ENCODE results near the gene LHX2.

Gene LHX2

DNA sequence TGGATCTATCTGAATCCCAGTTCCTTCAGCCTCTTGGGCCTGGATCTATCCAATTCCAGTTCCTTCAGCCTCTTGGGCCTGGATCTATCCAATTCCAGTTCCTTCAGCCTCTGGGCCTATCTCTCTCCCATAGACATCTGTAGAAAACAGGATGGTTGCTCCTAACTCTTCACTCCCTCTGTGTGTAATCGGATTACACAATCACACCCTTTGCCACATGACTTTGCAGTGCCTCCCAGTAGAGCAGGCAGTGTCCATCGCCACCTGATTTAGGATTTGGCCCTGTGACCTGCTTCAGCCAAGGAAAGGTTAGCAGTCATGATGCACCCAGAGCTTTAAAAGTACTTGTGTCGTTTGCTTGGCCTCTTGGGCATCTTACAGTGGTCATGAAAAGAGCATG lies 56.7 kb downstream of the LHX2 start:
- Histone ChIP-seq H3K36me3 (ENCODE audit: control insufficient read depth in 2 of 2, insufficient read depth in 2 of 2, low read length in 2 of 2) (no peaks in the 10 kb centered on the region), H3K4me1 (ENCODE audit: control insufficient read depth, insufficient read depth, low read length) (no peaks in the 10 kb centered on the region), H3K9ac (ENCODE audit: low read length in 2 of 2) (no peak overlapping the region), H3K4me3 (ENCODE audit: low read length in 2 of 2) (no peak overlapping the region), H3K27ac (ENCODE audit: low read length) (no peak overlapping the region), H3K9me3 (ENCODE audit: control insufficient read depth in 2 of 2, low read length in 2 of 2) (peaks cover 5 to 7% of the 10 kb centered on the region in 2 donors), H3K27me3 (ENCODE audit: control insufficient read depth in 1 of 2, insufficient read depth in 2 of 2, low read length in 2 of 2) (peaks cover 2 to 4% of the 10 kb centered on the region in 2 donors)

GRCh38 chr9:124074746-124075145 lies 63.2 kb downstream of the LHX2 start:
- Histone ChIP-seq H3K9me3 (ENCODE audit: control insufficient read depth in 2 of 2, low read length in 2 of 2) (peaks cover 0 to 5% of the 10 kb centered on the region in 2 donors), H3K4me3 (ENCODE audit: low read length in 2 of 2) (no peak overlapping the region), H3K4me1 (ENCODE audit: control insufficient read depth, insufficient read depth, low read length) (no peaks in the 10 kb centered on the region), H3K9ac (ENCODE audit: low read length in 2 of 2) (no peak overlapping the region), H3K27me3 (ENCODE audit: control insufficient read depth in 1 of 2, insufficient read depth in 2 of 2, low read length in 2 of 2) (peaks cover 2 to 4% of the 10 kb centered on the region in 2 donors), H3K36me3 (ENCODE audit: control insufficient read depth in 2 of 2, insufficient read depth in 2 of 2, low read length in 2 of 2) (no peaks in the 10 kb centered on the region), H3K27ac (ENCODE audit: low read length) (no peak overlapping the region)

GRCh38 chr9:124075761-124076160 lies 64.2 kb downstream of the LHX2 start:
- Histone ChIP-seq H3K4me3 (ENCODE audit: low read length in 2 of 2) (no peak overlapping the region), H3K27me3 (ENCODE audit: control insufficient read depth in 1 of 2, insufficient read depth in 2 of 2, low read length in 2 of 2) (peaks cover 2 to 4% of the 10 kb centered on the region in 2 donors), H3K36me3 (ENCODE audit: control insufficient read depth in 2 of 2, insufficient read depth in 2 of 2, low read length in 2 of 2) (no peaks in the 10 kb centered on the region), H3K9me3 (ENCODE audit: control insufficient read depth in 2 of 2, low read length in 2 of 2) (peaks cover 0 to 2% of the 10 kb centered on the region in 2 donors), H3K27ac (ENCODE audit: low read length) (no peak overlapping the region), H3K4me1 (ENCODE audit: control insufficient read depth, insufficient read depth, low read length) (no peaks in the 10 kb centered on the region), H3K9ac (ENCODE audit: low read length in 2 of 2) (no peak overlapping the region)

DNA sequence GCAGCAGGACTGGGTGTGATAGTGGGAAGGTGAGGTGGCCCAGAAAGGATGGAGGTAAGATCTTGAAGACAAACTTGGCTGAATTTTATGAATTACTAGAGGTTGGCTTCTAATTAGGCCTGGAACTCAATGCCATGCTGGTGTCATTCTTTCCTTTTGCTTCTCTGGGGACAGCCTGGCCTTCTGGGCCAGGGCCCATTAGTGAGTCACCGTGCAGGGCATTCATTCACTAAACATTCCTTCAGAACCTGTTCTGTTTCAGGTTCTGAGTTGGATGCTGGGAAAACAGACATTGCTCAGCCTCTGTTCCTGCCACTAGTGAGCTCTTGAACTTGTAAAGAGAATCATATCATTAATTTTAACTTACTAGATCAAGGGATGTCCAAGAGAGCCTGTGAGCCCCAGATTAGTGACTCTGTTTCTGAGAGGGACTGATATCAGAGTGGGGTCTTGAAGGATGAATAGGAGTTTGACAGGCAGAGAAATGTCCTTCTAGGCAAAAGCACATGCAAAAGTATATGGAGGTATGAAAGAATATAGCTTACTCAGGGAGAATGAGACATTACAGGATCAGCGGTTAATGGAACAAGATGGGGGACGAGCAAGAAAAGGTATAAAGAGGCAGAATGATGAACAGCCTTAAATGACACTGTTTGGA lies 66.5 kb downstream of the LHX2 start:
- Histone ChIP-seq H3K9me3 (ENCODE audit: control insufficient read depth in 2 of 2, low read length in 2 of 2) (no peaks in the 10 kb centered on the region), H3K4me3 (ENCODE audit: low read length in 2 of 2) (no peak overlapping the region), H3K36me3 (ENCODE audit: control insufficient read depth in 2 of 2, insufficient read depth in 2 of 2, low read length in 2 of 2) (no peaks in the 10 kb centered on the region), H3K4me1 (ENCODE audit: control insufficient read depth, insufficient read depth, low read length) (no peaks in the 10 kb centered on the region), H3K9ac (ENCODE audit: low read length in 2 of 2) (no peak overlapping the region), H3K27me3 (ENCODE audit: control insufficient read depth in 1 of 2, insufficient read depth in 2 of 2, low read length in 2 of 2) (peaks cover 0 to 2% of the 10 kb centered on the region in 2 donors), H3K27ac (ENCODE audit: low read length) (no peak overlapping the region)

- no peak overlapping the region for H3K9ac ChIP-seq (ENCODE audit: low read length in 2 of 2)
- H3K27me3 ChIP-seq (ENCODE audit: control insufficient read depth in 1 of 2, insufficient read depth in 2 of 2, low read length in 2 of 2): peaks cover 0 to 2% of the 10 kb centered on the region in 2 donors
- no peaks in the 10 kb centered on the region for H3K4me1 ChIP-seq (ENCODE audit: control insufficient read depth, insufficient read depth, low read length)
- H3K9me3 ChIP-seq (ENCODE audit: control insufficient read depth in 2 of 2, low read length in 2 of 2): no peaks in the 10 kb centered on the region
- H3K36me3 ChIP-seq (ENCODE audit: control insufficient read depth in 2 of 2, insufficient read depth in 2 of 2, low read length in 2 of 2): no peaks in the 10 kb centered on the region
- no peak overlapping the region for H3K27ac ChIP-seq (ENCODE audit: low read length)
- no peak overlapping the region for H3K4me3 ChIP-seq (ENCODE audit: low read length in 2 of 2)
Measured at GRCh38 chr9:124078641-124079040, 67.1 kb downstream of the LHX2 start.

DNA sequence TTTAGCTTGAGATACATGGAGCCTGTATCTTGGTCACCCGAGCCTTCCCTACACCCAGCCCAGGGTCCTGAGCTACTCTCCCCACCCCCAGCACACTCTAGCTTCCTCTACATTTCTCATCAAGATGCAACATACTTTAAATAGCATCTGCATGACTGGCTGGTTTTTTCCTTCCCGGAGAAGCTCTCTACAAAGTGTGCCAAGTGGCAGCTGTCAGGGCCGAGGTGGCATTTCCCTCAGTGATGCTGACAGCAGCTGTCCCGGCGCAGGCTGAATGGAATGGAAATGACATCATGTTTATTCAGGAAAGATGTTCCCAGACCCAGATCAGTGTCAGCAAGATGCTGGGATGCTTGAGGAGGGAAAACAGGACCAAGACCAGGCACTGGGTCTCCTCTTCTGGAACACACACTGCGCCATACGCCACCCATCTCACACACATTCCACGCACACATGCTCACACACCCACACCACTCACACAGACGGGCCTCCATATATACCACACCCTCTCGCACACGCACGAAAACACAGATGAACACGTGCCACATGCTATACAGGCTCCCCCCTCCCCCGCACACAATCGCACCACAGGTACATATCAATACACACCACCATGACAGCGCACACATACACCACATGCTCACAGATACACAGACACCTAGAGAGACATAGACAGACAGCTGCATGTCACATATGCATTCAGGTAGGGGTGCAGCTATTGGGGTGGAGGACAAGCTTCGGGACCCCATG lies 67.8 kb downstream of the LHX2 start:
- Histone ChIP-seq H3K27me3 (ENCODE audit: control insufficient read depth in 1 of 2, insufficient read depth in 2 of 2, low read length in 2 of 2) (peaks cover 0 to 5% of the 10 kb centered on the region in 2 donors), H3K4me1 (ENCODE audit: control insufficient read depth, insufficient read depth, low read length) (no peaks in the 10 kb centered on the region), H3K36me3 (ENCODE audit: control insufficient read depth in 2 of 2, insufficient read depth in 2 of 2, low read length in 2 of 2) (no peaks in the 10 kb centered on the region), H3K4me3 (ENCODE audit: low read length in 2 of 2) (no peak overlapping the region), H3K9me3 (ENCODE audit: control insufficient read depth in 2 of 2, low read length in 2 of 2) (no peaks in the 10 kb centered on the region), H3K9ac (ENCODE audit: low read length in 2 of 2) (no peak overlapping the region), H3K27ac (ENCODE audit: low read length) (no peak overlapping the region)

- H3K4me3 ChIP-seq (ENCODE audit: low read length in 2 of 2): no peak overlapping the region
- no peaks in the 10 kb centered on the region for H3K36me3 ChIP-seq (ENCODE audit: control insufficient read depth in 2 of 2, insufficient read depth in 2 of 2, low read length in 2 of 2)
- no peaks in the 10 kb centered on the region for H3K9me3 ChIP-seq (ENCODE audit: control insufficient read depth in 2 of 2, low read length in 2 of 2)
- no peaks in the 10 kb centered on the region for H3K4me1 ChIP-seq (ENCODE audit: control insufficient read depth, insufficient read depth, low read length)
- H3K9ac ChIP-seq (ENCODE audit: low read length in 2 of 2): no peak overlapping the region
- H3K27ac ChIP-seq (ENCODE audit: low read length): no peak overlapping the region
- peaks cover 0 to 5% of the 10 kb centered on the region in 2 donors for H3K27me3 ChIP-seq (ENCODE audit: control insufficient read depth in 1 of 2, insufficient read depth in 2 of 2, low read length in 2 of 2)
Measured at GRCh38 chr9:124082622-124083021, 71.1 kb downstream of the LHX2 start.

Measured in stomach smooth muscle (tissue), 2 donors.